HepG2 (cell line): ENCODE results near the gene ASB7. TPM values are rescaled to one million over a fixed set of nuclear protein-coding genes. Genes with fewer than 3 reads are reported as not detected.

Source experiments
- ATAC-seq: fragments of 200-7000 bp; cut with Tn5 transposase; 3 replicates; pipeline ENCODE4 v1.9.1; 2020; ENCODE audit warnings: mild to moderate bottlenecking, moderate library complexity
- BruUV-seq: library from RNA; stranded (reverse); fragments of 400-500 nt; replicated peaks from 2 replicates; lab custom pipeline; 2021; lab: Mats Ljungman, UMichigan
- CTCF ChIA-PET: fragments of 300-600 bp; formaldehyde crosslinking; extraction: SDS; loops from one replicate; lab custom pipeline; 2021; ENCODE audit warnings: low total read pairs, inconsistent platforms, low intra/inter-chr PET ratio; lab: Yijun Ruan, JAX
- POLR2A ChIA-PET: fragments of 350-600 bp; sonication (Branson Sonifier 250); formaldehyde crosslinking; loops from one replicate; lab custom pipeline; 2020; ENCODE audit warnings: antibody characterized with exemption, inconsistent platforms; lab: Yijun Ruan, JAX
- DNase-seq: peaks from one replicate; pipeline ENCODE4 v3.0.0-alpha.2; 2015; ENCODE audit warnings: low spot score
- FAIRE-seq: peaks from 3 replicates; lab custom pipeline; 2011; peaks lifted over from hg19 to GRCh38; lab: Jason Lieb, UNC
- H2AFZ ChIP-seq: one replicate; pipeline ENCODE4 v1.6.1; 2011; ENCODE audit warnings: low read length, inconsistent platforms
- H3K27ac ChIP-seq: fragments of 300-600 bp; 3 replicates; pipeline ENCODE4 v1.8.0; 2011; ENCODE audit warnings: mixed run types, mild to moderate bottlenecking, mixed read lengths, low read length, inconsistent platforms; ENCODE audit not compliant: insufficient read depth; ENCODE audit errors: extremely low read length
- H3K27me3 ChIP-seq, 2 experiments: fragments of 200-600 bp in 1 of 2; 2 replicates in 1 of 2; 3 replicates in 1 of 2; pipeline versions ENCODE4 v1.6.0 to v1.8.0; 2011; ENCODE audit warnings: low read length in 2 of 2, mild to moderate bottlenecking in 2 of 2, moderate library complexity in 2 of 2, inconsistent platforms in 1 of 2; ENCODE audit not compliant: insufficient read depth in 2 of 2, control insufficient read depth in 1 of 2
- H3K36me3 ChIP-seq, 2 experiments: fragments of 200-600 bp in 1 of 2; replicated peaks in 1 of 2; 2 replicates in 1 of 2; 3 replicates in 1 of 2; pipeline versions ENCODE4 v1.5.1 to v1.8.0; 2011; ENCODE audit warnings: low read length in 2 of 2, inconsistent platforms in 1 of 2; ENCODE audit not compliant: insufficient read depth in 2 of 2, control insufficient read depth in 1 of 2
- H3K4me1 ChIP-seq: 2 replicates; pipeline ENCODE4 v1.5.1; 2012; ENCODE audit warnings: low read length, inconsistent platforms; ENCODE audit not compliant: insufficient read depth
- H3K4me2 ChIP-seq: 2 replicates; pipeline ENCODE4 v1.6.0; 2011; ENCODE audit warnings: low read depth, low read length, inconsistent platforms
- H3K4me3 ChIP-seq, 3 experiments: fragments of 200-600 bp in 1 of 3; sonication (generic), shearing (Covaris generic) in 1 of 3; replicated peaks in 1 of 3; 2 replicates each; pipeline ENCODE4 v1.5.1; 2011 to 2016; ENCODE audit warnings: low read length in 3 of 3, inconsistent platforms in 2 of 3, low read depth in 2 of 3, mild to moderate bottlenecking in 2 of 3, control low read depth in 1 of 3, mixed read lengths in 1 of 3; ENCODE audit not compliant: insufficient read depth in 1 of 3
- H3K79me2 ChIP-seq: one replicate; pipeline ENCODE4 v1.6.1; 2011; ENCODE audit warnings: low read length, inconsistent platforms; ENCODE audit not compliant: insufficient read depth
- H3K9ac ChIP-seq: 2 replicates; pipeline ENCODE4 v1.6.0; 2011; ENCODE audit warnings: mild to moderate bottlenecking, low read depth, low read length, inconsistent platforms; ENCODE audit not compliant: insufficient read depth
- H3K9me3 ChIP-seq: 2 replicates; pipeline ENCODE4 v1.5.1; 2012; ENCODE audit warnings: mild to moderate bottlenecking, low read length
- H4K20me1 ChIP-seq: 2 replicates; pipeline ENCODE4 v1.6.0; 2011; ENCODE audit warnings: inconsistent platforms, mild to moderate bottlenecking, low read length, moderate library complexity; ENCODE audit not compliant: insufficient read depth
- ELF3 ChIP-seq: IDR thresholded peaks from 2 replicates; pipeline ENCODE4 v1.6.1; 2016; ENCODE audit warnings: missing genetic modification reagents, missing compliant biosample characterization
- FOSL2 ChIP-seq: sonication (generic); formaldehyde crosslinking; IDR thresholded peaks from 2 replicates; pipeline ENCODE4 v1.4.0; 2020; ENCODE audit warnings: missing genetic modification reagents
- GABPA ChIP-seq, 2 experiments: IDR thresholded peaks; 2 replicates each; pipeline ENCODE4 v1.6.1; 2011 to 2016; ENCODE audit warnings: low read depth in 2 of 2, low read length in 1 of 2, missing biosample characterization in 1 of 2, missing genetic modification characterization in 1 of 2
- MIXL1 ChIP-seq: IDR thresholded peaks from 2 replicates; pipeline ENCODE4 v1.6.1; 2016
- PPARG ChIP-seq: conservative IDR thresholded peaks from 2 replicates; pipeline ENCODE4 v1.6.1; 2016; ENCODE audit warnings: missing biosample characterization, missing genetic modification reagents
- RAD21 ChIP-seq: fragments of 450-650 bp; formaldehyde crosslinking; IDR thresholded peaks from 2 replicates; pipeline ENCODE4 v1.5.0; 2020; ENCODE audit warnings: mild to moderate bottlenecking
- RARA ChIP-seq: IDR thresholded peaks from 2 replicates; pipeline ENCODE4 v1.6.1; 2016; ENCODE audit warnings: missing genetic modification reagents, missing compliant biosample characterization
- RXRB ChIP-seq: IDR thresholded peaks from 2 replicates; pipeline ENCODE4 v1.6.1; 2016; ENCODE audit warnings: borderline replicate concordance, missing genetic modification reagents, missing compliant biosample characterization
- SMC3 ChIP-seq: IDR thresholded peaks from 2 replicates; pipeline ENCODE4 v1.6.1; 2011; ENCODE audit warnings: low read length, improper control_type of control experiment
- STAG1 ChIP-seq: sonication (generic); formaldehyde crosslinking; IDR thresholded peaks from 2 replicates; pipeline ENCODE4 v1.4.0; 2020; ENCODE audit warnings: missing genetic modification reagents
- ZEB1 ChIP-seq: IDR thresholded peaks from 2 replicates; pipeline ENCODE4 v1.6.1; 2012; ENCODE audit warnings: mild to moderate bottlenecking, low read depth, inconsistent platforms; ENCODE audit not compliant: insufficient replicate concordance
- ZFP1 ChIP-seq: IDR thresholded peaks from 2 replicates; pipeline ENCODE4 v1.6.1; 2016
- ZNF10 ChIP-seq: sonication (generic); formaldehyde crosslinking; IDR thresholded peaks from 2 replicates; pipeline ENCODE4 v1.4.0; 2020; ENCODE audit warnings: mild to moderate bottlenecking, low read depth, missing genetic modification reagents, borderline replicate concordance
- ZNF17 ChIP-seq: sonication (generic); formaldehyde crosslinking; IDR thresholded peaks from 2 replicates; pipeline ENCODE4 v1.5.0; 2020; ENCODE audit warnings: mild to moderate bottlenecking, missing genetic modification reagents
- ZNF484 ChIP-seq: sonication (generic); formaldehyde crosslinking; IDR thresholded peaks from 2 replicates; pipeline ENCODE4 v1.5.1; 2020; ENCODE audit warnings: mild to moderate bottlenecking, low read depth, missing genetic modification reagents, borderline replicate concordance
- ZNF7 ChIP-seq: IDR thresholded peaks from 2 replicates; pipeline ENCODE4 v1.6.1; 2016; ENCODE audit warnings: missing biosample characterization, missing genetic modification reagents
- ZNF790 ChIP-seq: sonication (generic); formaldehyde crosslinking; IDR thresholded peaks from 2 replicates; pipeline ENCODE4 v1.8.0; 2022; ENCODE audit warnings: missing genetic modification reagents, mild to moderate bottlenecking, borderline replicate concordance
- ZZZ3 ChIP-seq: sonication (generic); formaldehyde crosslinking; IDR thresholded peaks from 2 replicates; pipeline ENCODE4 v1.4.0; 2020; ENCODE audit warnings: missing genetic modification reagents, mild to moderate bottlenecking, borderline replicate concordance
- WGBS: methylation state at CpG from one replicate; pipeline ENCODE4 v1.1.6; 2017; ENCODE audit warnings: low lambda C conversion rate; 5-methylcytosine and 5-hydroxymethylcytosine counted together
- in situ Hi-C: cut with HindIII; loops from 2 replicates; pipeline ENCODE4 v1.10.0; 2017; ENCODE audit warnings: low pct_unique_long_range_greater_than_20kb; ENCODE audit not compliant: extremely low pct_ligation_motif_present
- intact Hi-C: fragments of 100-400 bp; cut with micrococcal nuclease; formaldehyde crosslinking; loops from one replicate; pipeline ENCODE4 v1.10.0; 2022; ENCODE audit not compliant: unreplicated experiment
- polyA plus RNA-seq, 8 experiments: library from polyadenylated mRNA; depleted of rRNA in 3 of 8; stranded (reverse) in 7 of 8; unstranded in 1 of 8; fragments of >200 nt; fragmentation: Illumina TruSeq in 4 of 8; extraction: Trizol in 4 of 8; gene quantifications; 2 replicates each; pipeline versions ENCODE4 v1.2.1 to v1.2.3, GENCODE V29; 2011 to 2016; ENCODE audit warnings: low read depth in 4 of 8, missing spikeins in 1 of 8, mixed read lengths in 1 of 8; ENCODE audit not compliant: insufficient read depth in 1 of 8
- total RNA-seq, 5 experiments: library from RNA; depleted of rRNA; stranded (reverse); fragments of >200 nt; fragmentation: Illumina TruSeq; extraction: Trizol; gene quantifications; 2 replicates each; pipeline ENCODE4 v1.2.3, GENCODE V29; 2016; ENCODE audit warnings: low read depth in 1 of 5
- TF ChIP-seq, protein P1 (sequence below): sonication (generic); formaldehyde crosslinking; IDR thresholded peaks from 2 replicates; pipeline ENCODE4 v1.5.1; 2020; ENCODE audit warnings: missing genetic modification reagents, mild to moderate bottlenecking, borderline replicate concordance
- TF ChIP-seq, protein P2 (sequence below): sonication (generic); formaldehyde crosslinking; IDR thresholded peaks from 2 replicates; pipeline ENCODE4 v1.5.0; 2020; ENCODE audit warnings: mild to moderate bottlenecking, missing genetic modification reagents, moderate library complexity
- TF ChIP-seq, protein P3 (sequence below): sonication (generic); formaldehyde crosslinking; IDR thresholded peaks from 2 replicates; pipeline ENCODE4 v1.5.1; 2020; ENCODE audit warnings: mild to moderate bottlenecking, missing genetic modification reagents, moderate library complexity

Gene ASB7
- total and polyA plus RNA-seq, 2 of the 13 experiments (the other 11 are each of a cell fraction or from before 2014, with no cell fraction given): 7.7 to 12.1 TPM

DNA sequence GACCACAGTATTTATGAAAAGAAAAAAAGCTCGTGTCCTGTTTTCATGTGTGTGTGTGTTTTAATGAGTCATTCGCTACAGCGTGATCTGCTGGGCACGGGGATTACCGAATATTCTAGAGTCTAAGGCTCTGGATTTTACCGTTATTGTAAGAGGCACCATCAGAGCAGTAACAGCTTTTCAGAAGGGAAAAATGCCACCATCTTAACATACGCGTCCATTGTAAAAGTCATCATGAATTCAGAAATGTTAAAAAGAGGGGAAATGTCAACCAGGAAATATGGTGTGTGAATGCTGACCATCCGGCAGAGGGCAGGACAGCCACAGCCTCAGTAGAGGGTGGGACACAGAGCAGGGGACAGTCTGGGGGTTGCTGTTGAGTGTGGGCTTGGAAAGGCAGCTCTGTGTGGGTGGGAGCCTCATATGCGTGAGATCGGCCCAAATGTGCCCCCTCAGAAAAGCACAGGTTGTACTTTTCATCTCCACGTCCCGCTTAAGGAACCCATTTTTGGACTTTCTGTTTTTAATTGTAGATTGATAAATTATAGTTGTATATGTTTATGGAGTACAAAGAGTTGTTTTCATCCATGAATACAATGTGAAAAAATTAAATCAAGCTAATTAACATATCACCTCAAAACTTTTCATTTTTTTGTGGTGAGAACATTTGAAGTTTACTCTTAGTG is 69.6 kb downstream of the ASB7 start:
- no peaks in the 10 kb centered on the region for H3K4me1 ChIP-seq
- peak overlapping the region; percentile 15; the same call in 1 of the 2 replicates for H3K4me2 ChIP-seq
- WGBS: 34% methylated on average over 13 of the region's 13 CpGs
- ATAC-seq (peak; percentile 93), DNase-seq (peak; percentile 33), FAIRE-seq (peak; percentile 12)
- H2AFZ ChIP-seq: no peak overlapping the region
- intact Hi-C loops: loop anchor here (1.0 kb wide), 3 partner anchors 201 to 335 kb away; no protein-coding TSS in a partner anchor
- no peaks in the 10 kb centered on the region for H3K79me2 ChIP-seq
- H3K27ac ChIP-seq: no peak overlapping the region
- H3K27me3 ChIP-seq: peaks cover 0 to 14% of the 10 kb centered on the region in 2 experiments; a peak in 4 of 5 replicates
- ChIA-PET CTCF (interaction anchor here (0.7 to 2.0 kb wide), 3 partner anchors 180 to 335 kb away, joined by 3 to 30 read pairs (median 4); no protein-coding TSS in a partner anchor), POLR2A (no interaction called here)
- in situ Hi-C loops: loop anchor here (25.0 kb wide), 2 partner anchors 340 to 590 kb away; partner anchors contain the start of gene CHSY1
- no peak overlapping the region for H3K9ac ChIP-seq
- H3K36me3 ChIP-seq: no peaks in the 10 kb centered on the region
- no TSS peak for BruUV-seq
- 0 out of 2 replicates have a peak, but pooled peaks cover 2% of the 10 kb centered on the region for H4K20me1 ChIP-seq
- no peak for TF ChIP-seq ZZZ3 (CRISPR knock-in tag)
- TF ChIP-seq, protein P1, sequence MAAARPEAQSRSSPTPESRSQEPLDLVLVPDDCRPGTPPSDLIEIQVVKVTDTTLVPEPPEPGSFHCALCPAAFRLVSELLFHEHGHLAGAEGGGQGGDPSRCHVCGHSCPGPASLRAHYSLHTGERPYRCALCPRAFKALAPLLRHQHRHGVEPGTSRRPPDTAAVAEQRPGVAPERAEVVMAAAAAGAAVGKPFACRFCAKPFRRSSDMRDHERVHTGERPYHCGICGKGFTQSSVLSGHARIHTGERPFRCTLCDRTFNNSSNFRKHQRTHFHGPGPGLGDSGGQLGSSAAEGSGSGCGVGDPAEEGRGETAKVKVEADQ (CRISPR knock-in tag): no peak
- no peak for TF ChIP-seq ZNF484 (CRISPR knock-in tag)
- TF ChIP-seq RXRB (CRISPR knock-in tag): peak; percentile 43; the same call in 1 of the 2 replicates
- TF ChIP-seq GABPA (IDR thresholded peaks at IDR 0.05; ENCODE audit: low read depth, low read length): no peak
- TF ChIP-seq GABPA (CRISPR knock-in tag; IDR thresholded peaks at IDR 0.05; ENCODE audit: low read depth): no peak
- no peak for TF ChIP-seq RARA
- TF ChIP-seq ZNF17 (CRISPR knock-in tag): no peak
- TF ChIP-seq STAG1 (CRISPR knock-in tag): peak; percentile 94
- no peak for TF ChIP-seq ZFP1 (CRISPR knock-in tag)
- TF ChIP-seq SMC3: peak; percentile 87
- TF ChIP-seq ELF3 (CRISPR knock-in tag): peak; percentile 79
- TF ChIP-seq, protein P2, sequence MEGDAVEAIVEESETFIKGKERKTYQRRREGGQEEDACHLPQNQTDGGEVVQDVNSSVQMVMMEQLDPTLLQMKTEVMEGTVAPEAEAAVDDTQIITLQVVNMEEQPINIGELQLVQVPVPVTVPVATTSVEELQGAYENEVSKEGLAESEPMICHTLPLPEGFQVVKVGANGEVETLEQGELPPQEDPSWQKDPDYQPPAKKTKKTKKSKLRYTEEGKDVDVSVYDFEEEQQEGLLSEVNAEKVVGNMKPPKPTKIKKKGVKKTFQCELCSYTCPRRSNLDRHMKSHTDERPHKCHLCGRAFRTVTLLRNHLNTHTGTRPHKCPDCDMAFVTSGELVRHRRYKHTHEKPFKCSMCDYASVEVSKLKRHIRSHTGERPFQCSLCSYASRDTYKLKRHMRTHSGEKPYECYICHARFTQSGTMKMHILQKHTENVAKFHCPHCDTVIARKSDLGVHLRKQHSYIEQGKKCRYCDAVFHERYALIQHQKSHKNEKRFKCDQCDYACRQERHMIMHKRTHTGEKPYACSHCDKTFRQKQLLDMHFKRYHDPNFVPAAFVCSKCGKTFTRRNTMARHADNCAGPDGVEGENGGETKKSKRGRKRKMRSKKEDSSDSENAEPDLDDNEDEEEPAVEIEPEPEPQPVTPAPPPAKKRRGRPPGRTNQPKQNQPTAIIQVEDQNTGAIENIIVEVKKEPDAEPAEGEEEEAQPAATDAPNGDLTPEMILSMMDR (CRISPR knock-in tag): peak; percentile 89
- no peak for TF ChIP-seq MIXL1 (CRISPR knock-in tag)
- no peak for TF ChIP-seq ZNF7
- peak; percentile 35; the same call in 1 of the 2 replicates for TF ChIP-seq FOSL2 (CRISPR knock-in tag)
- TF ChIP-seq PPARG (CRISPR knock-in tag): peak; percentile 63
- TF ChIP-seq, protein P3, sequence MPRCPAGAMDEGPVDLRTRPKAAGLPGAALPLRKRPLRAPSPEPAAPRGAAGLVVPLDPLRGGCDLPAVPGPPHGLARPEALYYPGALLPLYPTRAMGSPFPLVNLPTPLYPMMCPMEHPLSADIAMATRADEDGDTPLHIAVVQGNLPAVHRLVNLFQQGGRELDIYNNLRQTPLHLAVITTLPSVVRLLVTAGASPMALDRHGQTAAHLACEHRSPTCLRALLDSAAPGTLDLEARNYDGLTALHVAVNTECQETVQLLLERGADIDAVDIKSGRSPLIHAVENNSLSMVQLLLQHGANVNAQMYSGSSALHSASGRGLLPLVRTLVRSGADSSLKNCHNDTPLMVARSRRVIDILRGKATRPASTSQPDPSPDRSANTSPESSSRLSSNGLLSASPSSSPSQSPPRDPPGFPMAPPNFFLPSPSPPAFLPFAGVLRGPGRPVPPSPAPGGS: no peak
- peak; percentile 74 for TF ChIP-seq RAD21 (CRISPR knock-in tag)
- TF ChIP-seq ZNF790 (CRISPR knock-in tag): no peak
- no peak for TF ChIP-seq ZNF10 (CRISPR knock-in tag)
- no peak for TF ChIP-seq ZEB1
- no peak overlapping the region for H3K4me3 ChIP-seq
- no peaks in the 10 kb centered on the region for H3K9me3 ChIP-seq
